ENCODE data around the gene IGF1R. TPM values are rescaled to one million over a fixed set of nuclear protein-coding genes. Genes with fewer than 3 reads are reported as not detected.
A peak's percentile ranks its signal among the peaks of the same experiment; 100 is the strongest.

IGF1R gene
- total RNA-seq, 1 experiment from 2014 or later, result 20.2 TPM

DNA sequence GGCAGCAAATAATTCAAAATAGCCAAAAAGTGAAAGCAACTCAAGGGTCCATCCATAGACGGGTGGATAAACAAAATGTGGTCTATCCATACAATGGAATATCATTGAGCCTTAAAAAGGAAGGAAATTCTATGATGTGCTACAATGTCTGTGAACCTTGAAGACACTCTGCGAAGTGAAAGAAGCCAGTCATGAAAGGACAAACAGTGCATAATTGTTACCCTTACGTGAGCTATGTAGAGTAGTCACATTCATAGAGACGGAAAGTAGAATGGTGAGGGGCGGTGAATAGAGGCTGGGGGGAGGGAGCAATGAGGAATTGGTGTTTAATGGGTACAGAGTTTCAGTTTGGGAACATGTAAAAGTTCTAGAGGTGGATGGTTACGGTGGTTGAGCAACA is 18.1 kb downstream of the IGF1R start:
- DNase-seq (ENCODE audit: low read depth, low spot score), result peak; percentile 85
- in situ Hi-C loops (cut with HindIII; ENCODE audit: low pct_unique_long_range_greater_than_20kb, low sequenced_read_pairs), result no loop called here

DNA sequence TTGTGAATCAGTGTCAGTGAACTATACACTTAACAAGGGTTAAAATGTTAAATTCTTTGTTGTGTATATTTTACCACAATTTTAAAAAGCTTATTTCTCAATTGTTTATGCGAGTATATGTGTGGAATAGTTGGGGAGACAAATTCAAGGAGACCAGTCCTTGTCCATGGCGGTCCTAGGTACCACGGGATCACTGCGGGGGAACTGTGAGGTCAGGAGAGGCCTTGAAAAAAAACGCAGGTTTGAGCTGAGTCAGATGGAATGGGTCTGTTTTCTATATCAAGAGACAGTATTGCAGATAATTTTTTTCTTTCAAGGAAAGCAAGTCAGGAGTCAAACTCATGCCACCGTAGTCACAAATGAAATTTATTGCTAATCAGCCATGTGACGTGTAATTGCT is 18.5 kb downstream of the IGF1R start:
- no peak for DNase-seq (ENCODE audit: low read depth, low spot score)
- in situ Hi-C loops (cut with HindIII; ENCODE audit: low pct_unique_long_range_greater_than_20kb, low sequenced_read_pairs), result no loop called here

DNA sequence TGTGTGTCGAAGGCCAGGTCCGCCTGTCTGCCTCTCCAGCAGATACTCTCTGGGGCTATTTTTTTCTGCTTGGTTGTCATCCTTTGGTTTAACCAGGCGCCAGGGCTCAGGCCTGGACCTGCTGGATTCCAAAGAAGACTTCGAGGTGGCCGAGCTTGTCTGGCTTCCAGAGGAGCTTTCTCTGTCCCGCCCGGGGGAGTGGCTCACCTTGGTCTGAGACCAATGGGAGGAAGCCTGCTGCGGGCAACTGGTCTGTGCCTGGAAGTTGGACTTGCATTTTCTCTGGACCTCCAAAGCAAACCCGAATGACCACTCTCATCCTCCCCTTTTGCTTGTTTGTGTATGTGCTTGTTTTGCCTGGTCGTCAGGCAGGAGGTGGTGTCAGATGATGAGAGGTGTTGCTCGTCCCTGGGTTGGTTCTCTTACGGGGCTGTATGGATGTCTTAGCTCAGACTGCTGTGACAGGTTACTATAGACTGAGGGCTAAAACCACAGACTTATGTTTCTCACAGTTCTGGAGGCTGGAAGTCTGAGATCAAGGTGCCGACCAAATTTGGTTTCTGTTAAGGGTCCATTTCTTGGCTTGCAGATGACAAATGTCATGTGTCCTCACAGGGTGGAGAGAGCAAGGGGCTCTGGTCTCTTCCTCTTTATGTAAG is 19.3 kb downstream of the IGF1R start:
- in situ Hi-C loops (cut with HindIII; ENCODE audit: low pct_unique_long_range_greater_than_20kb, low sequenced_read_pairs), result no loop called here
- no peak for DNase-seq (ENCODE audit: low read depth, low spot score)

DNA sequence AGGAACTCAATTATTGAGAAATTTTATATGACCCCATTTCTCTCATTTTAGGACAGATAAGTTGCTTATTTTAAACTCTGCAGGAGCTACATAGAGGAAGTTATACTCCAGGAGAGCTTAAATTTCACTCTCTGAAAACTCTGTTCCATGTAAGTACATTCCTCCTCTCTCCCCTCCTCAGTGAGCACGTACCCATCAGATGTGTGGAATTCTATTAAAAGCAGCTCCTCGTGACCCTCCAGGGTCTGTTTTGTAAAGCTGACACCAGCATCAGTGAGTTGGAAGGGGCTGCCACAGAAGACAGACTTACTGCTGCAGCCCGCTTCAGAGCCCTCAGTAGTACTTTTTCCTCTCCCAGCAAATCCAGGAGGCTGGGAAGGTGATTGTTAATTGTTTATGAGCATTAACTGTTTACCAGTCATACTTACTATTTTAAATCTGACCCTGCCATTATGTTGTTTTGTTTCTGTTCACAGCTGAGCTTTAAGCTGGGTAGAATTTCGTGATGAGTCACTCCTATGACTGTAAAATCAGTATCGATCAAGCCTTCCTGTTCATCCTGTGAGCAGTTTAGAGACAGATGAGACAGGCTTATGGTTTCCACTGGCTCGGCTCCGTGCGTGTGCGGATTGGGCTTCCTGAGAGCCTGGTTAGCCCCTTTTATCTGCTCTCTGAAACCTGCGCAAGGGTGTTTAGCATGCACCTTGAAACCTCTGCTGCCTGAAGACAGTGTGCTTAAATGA is 20.4 kb downstream of the IGF1R start:
- in situ Hi-C loops (cut with HindIII; ENCODE audit: low pct_unique_long_range_greater_than_20kb, low sequenced_read_pairs), result no loop called here
- DNase-seq (ENCODE audit: low read depth, low spot score), result no peak

DNA sequence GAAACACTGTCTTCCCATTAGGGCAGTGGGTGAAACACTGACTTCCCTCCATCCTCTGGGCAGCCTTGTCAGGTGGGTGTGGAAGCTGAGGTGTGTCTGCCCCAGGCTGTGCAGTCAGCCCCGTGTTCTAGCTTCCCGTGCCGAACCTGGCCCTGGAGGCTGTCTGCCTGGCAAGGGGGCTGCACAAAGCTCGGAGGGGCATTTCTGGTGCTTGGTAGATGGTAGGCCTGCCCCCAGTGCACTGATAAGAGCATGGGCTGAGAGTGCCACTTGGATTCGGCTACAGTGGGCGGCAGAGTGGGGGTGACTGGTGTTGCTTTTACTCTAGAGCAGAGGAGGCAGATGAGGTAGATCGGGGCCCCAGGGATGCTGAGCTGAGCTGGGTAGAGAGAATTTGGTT is 21.3 kb downstream of the IGF1R start:
- DNase-seq (ENCODE audit: low read depth, low spot score), result no peak
- in situ Hi-C loops (cut with HindIII; ENCODE audit: low pct_unique_long_range_greater_than_20kb, low sequenced_read_pairs), result no loop called here

DNA sequence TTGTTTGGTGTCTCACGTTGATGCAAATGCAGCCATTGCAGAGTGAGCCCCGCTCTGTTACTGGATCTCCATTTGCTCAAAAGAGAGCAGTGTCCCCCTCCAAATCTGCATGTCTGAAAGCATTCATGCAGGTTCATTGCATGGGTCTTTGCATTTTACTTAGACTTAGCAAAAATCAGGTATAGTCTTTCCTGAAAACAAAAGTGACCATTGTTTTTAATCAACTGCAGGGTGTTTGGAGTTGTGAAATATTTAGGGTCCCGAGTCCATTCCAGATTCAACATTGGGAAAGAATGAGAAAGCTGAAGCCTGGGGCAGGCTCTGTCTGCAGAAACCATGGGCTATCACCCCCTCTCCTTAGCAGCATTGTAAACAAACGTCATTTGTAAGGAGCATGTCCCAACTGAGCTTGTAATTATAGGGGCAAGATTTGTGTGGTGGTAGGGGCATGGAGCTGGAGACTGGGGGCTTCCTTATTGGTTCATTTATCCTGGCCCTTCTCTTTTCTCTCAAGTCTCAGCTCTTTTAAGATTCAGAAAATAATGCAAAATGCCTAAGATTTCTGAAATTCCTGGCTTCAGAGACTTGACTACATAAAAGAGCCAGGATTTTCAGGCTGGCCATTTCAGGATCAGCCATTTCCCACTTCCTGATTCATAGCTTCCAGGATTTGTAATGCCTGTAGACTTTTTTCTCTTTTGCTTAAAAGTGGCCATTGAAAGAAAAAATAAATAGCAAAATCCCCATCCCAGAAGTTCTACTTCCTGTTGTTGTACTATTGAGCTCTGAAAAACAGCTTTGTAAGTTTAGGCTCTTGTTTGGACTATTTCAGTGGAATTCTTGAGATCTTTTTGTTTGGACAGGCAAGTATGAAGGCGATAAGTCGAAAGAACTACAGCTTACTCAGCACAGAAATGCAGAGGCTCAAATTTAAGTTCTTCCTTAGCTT is 23.0 kb downstream of the IGF1R start:
- DNase-seq (ENCODE audit: low read depth, low spot score), result peak; percentile 68
- in situ Hi-C loops (cut with HindIII; ENCODE audit: low pct_unique_long_range_greater_than_20kb, low sequenced_read_pairs), result no loop called here

DNA sequence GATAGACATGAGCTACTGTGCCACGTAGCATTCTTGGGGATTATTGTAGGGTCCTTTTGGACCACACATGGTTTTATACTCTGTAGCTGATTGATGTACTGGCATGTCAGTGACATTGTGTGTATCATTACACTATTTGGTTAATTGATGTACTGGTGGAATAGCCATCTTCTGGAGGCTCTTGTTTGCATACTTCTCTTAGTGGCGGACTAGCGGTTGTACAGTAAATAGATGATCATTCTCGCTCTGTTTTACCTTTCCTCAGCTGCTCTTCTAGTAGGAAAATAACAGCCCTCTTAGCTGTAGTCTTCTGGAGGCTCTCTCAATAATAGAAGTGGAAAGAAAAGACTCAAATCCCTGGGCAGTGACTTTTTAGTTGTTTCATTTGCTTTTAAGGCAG is 24.8 kb downstream of the IGF1R start:
- no peak for DNase-seq (ENCODE audit: low read depth, low spot score)
- in situ Hi-C loops (cut with HindIII; ENCODE audit: low pct_unique_long_range_greater_than_20kb, low sequenced_read_pairs), result no loop called here

DNA sequence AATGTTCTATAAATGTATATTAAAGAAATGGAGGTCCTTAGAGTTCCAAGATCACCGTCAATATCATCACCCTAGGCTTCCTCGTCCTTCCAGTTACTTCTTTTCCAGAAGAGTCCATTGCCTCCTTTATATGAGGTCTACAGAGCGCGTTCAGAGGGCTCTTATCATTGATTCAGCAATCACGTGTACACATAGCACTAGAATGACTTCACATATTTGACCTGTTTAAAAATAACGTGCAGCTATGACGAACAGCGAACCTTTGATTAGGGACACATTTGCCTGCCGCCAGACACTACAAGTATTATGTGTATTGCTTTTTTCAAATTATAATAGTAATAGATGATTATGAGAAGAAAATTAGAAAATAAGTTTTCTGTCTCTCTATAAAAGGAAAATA is 26.0 kb downstream of the IGF1R start:
- no peak for DNase-seq (ENCODE audit: low read depth, low spot score)
- in situ Hi-C loops (cut with HindIII; ENCODE audit: low pct_unique_long_range_greater_than_20kb, low sequenced_read_pairs), result no loop called here

DNA sequence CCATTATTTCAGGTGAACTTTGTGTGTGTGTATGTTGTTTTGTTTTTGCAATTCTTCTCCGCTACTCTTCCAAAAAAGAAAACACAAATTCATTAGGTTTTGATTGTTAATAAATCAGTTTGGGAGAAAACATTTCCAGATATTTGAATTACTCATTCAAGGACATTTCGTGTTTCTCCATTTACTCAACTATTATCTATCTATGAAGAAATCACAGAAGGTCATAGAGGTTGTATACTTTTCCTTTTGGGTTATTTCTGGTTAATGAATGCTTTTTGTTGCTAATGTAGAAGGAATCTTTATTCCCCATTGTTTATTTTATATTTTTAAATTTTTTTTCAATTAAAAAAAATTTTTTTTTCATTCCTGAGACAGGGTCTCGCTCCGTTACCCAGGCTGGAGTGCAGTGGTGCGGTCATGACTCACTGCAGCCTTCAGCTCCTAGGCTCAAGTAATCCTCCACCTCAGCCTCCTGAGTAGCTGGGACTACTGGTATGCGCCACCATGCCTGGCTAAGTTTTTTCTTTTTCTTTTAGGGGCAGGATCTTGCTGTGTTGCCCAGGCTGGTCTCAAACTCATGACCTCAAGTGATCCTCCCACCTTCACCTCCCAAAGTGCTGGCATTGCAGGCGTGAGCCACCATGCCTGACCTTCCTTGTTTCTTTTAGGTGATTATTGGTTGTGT is 28.4 kb downstream of the IGF1R start:
- in situ Hi-C loops (cut with HindIII; ENCODE audit: low pct_unique_long_range_greater_than_20kb, low sequenced_read_pairs), result no loop called here
- DNase-seq (ENCODE audit: low read depth, low spot score), result no peak

DNA sequence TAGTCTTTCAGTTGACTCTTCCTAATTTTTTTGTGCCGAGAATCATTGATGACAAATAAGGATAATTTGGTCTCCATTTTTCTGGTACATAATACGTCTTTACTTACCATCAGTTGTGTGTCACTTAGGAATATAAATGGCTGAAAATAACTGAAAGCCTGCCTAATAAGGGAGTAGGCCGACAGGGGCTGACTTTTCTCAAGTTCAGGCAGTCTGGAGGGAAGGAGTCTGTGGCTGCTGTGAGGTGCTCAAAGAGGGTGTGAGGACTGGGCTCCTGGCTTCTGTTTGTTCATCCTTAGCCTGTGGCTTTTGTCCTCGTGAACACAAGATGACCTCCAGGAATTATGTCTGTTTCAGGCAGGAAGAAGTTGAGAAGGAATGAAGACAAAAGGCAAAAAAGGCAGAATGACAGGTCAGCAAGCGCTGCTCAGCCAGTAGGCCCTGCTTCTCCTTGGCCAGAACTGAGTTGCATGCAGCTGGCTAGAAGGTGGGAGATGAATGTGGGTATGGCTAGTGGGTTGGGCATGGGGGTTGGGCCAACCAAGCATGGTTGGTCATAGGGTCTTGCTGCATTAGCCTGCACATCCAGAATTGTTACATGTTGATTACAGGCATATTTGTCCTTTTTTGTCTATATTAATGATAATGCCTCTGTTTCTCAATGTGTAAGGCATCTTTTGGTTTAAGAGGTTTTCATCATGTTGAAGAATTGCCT is 29.2 kb downstream of the IGF1R start:
- DNase-seq (ENCODE audit: low read depth, low spot score), result no peak
- in situ Hi-C loops (cut with HindIII; ENCODE audit: low pct_unique_long_range_greater_than_20kb, low sequenced_read_pairs), result no loop called here

DNA sequence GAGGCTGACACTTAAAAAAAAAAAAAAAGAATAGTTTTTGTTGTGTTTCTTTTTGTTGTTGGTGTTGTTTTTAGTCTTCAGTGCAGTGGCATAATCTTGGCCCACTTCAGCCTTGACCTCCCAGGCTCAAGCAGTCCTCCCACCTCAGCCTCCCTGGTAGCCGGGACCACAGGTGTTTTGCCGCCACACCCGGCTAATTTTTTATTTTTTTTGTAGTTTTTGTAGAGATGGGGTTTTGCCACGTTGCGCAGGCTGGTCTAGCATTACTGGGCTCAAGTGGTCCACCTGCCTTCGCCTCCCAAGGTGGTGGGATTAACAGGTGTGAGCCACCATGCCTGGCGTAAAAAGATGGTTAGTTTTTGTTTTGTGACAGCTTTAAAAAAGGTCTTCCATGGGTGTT is 30.1 kb downstream of the IGF1R start:
- in situ Hi-C loops (cut with HindIII; ENCODE audit: low pct_unique_long_range_greater_than_20kb, low sequenced_read_pairs), result no loop called here

DNA sequence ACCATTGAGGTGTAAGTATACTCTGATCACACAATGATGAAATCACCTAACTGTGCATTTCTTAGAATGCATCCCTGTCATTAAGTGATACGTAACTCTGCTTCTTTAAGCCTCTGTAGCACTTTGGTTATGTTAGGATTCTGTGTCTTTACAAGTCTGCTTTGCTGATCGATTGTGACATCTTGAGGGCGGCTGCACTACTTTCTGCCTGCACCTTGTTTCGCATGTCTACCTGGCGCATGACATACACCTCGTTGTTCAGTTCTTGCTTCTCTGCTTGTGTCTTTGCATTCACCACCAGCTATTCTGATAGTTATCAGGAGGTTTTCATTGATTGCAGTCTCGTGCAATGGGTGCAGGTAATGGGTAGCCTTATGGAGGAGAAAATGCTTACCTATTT is 32.7 kb downstream of the IGF1R start:
- in situ Hi-C loops (cut with HindIII; ENCODE audit: low pct_unique_long_range_greater_than_20kb, low sequenced_read_pairs), result no loop called here
- no peak for DNase-seq (ENCODE audit: low read depth, low spot score)

More for the DNA sequence above, 30.1 kb downstream of the IGF1R start:
- no peak for DNase-seq (ENCODE audit: low read depth, low spot score)

DNA sequence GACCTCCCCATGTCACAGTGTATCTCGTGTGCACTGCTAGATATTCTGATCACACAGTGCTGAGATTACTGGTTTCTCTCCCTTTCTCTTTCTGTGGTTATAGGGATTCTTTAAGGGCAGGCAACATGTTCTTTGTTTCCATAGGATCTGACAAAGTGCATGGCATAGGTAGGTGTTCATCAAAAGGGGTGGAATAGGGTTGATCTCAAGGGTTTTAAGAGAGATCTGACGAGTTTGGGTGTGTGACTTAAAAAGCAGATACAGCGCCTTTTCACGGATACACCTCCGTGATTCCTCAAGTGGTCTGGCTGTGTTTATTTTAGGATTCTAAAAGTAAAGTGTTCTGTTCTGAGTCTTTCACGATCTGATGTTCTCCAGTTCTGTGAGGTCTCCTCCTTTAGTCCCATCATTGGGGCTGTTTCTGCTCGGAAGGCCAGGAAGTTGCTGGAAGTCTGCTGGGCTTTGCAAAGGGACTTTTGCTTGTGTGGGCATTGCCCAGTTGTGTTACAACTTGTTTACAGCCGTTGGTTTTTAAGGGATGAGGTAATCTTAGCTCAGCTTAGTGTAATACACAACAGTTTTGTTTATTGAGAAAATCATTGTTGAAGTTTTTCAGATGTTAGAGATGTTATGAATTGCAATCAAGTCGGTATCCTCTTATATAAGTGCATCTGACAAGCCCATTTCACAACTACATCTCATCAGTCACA is 34.8 kb downstream of the IGF1R start:
- no peak for DNase-seq (ENCODE audit: low read depth, low spot score)
- in situ Hi-C loops (cut with HindIII; ENCODE audit: low pct_unique_long_range_greater_than_20kb, low sequenced_read_pairs), result no loop called here

DNA sequence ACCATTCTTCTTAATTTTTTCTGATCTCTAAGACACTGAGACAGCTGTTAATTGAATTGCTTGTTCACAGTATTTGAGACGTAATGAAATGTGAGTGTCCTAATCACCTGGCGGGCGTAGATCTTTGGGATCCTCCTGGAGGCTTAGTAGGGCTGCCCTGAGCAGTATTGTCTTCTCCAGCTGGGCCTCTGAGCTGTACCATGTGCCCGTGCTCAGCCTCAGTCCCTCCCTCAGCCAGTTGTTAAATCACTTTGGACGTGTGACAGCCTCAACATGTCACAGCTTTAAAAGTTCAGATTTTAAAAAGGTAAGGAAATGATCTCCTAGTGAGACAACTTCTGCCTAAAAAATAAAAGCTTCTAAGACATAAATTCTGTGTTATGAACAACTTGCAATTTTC is 35.5 kb downstream of the IGF1R start:
- DNase-seq (ENCODE audit: low read depth, low spot score), result no peak
- in situ Hi-C loops (cut with HindIII; ENCODE audit: low pct_unique_long_range_greater_than_20kb, low sequenced_read_pairs), result no loop called here

DNA sequence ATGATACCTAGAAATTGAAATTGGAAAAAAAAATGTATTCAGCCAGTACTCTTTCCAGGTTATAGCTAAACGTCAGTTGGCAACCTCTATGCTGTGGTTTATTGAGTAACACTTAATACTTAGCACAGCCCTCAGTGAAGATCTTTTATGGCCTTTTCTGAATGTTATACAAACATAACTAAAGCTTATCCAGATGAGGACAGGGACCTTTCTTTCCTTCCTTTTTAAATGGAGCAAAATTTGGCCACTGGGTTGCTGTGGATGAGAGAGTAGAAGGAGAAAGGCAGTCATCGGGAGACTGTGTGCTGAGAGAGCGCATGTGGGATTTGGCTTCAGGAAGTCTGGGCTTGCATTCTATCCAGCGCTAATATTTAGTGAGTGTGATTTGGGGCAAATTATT is 36.1 kb downstream of the IGF1R start:
- no peak for DNase-seq (ENCODE audit: low read depth, low spot score)
- in situ Hi-C loops (cut with HindIII; ENCODE audit: low pct_unique_long_range_greater_than_20kb, low sequenced_read_pairs), result no loop called here

DNA sequence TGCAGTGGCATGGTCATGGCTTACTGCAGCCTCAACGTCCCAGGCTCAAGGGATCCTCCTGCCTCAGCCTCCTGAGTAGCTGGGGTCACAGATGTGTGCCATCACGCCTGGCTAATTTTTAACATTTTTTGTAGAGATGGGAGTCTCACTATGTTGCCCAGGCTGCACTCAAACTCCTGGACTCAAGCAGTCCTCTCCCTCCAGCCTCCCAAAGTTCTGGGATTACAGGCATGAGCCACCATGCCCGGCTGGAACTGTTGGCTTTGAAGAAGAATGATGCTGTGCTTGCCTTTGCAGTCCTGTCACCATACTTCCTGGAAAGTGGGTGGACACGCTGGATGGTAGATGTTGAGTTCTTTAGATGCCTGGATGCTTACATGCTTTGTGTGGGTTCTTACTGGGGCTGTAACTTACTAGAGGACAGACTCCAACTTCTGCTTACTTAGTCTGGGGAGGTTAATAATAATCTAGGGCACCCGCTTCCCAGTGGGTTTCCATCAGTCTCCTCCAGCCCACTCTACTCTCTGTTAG is 36.7 kb downstream of the IGF1R start:
- in situ Hi-C loops (cut with HindIII; ENCODE audit: low pct_unique_long_range_greater_than_20kb, low sequenced_read_pairs), result no loop called here

DNA sequence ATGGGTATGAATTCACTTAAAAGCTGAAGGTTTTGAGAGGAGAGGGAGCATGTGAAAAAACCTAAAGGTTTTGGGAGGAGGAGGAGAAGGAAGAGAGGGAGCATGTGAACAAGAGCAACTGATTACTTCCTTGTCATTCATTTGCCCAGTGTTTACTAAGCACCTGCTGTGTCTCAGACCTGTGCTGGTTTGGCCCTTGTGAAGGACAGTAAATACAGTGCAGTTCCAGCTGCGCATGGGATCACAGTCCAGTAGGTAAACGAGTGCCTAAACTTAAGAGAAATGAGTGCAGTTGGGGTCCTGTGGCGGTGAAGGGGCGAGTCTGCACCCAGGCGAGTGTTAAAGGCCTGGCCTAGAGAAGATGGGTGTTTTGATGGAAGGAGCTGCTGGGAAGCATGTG is 38.6 kb downstream of the IGF1R start:
- DNase-seq (ENCODE audit: low read depth, low spot score), result no peak
- in situ Hi-C loops (cut with HindIII; ENCODE audit: low pct_unique_long_range_greater_than_20kb, low sequenced_read_pairs), result no loop called here

More for the DNA sequence above, 36.7 kb downstream of the IGF1R start:
- DNase-seq (ENCODE audit: low read depth, low spot score), result no peak
